GM20000 (cell line): ENCODE results near the gene ANAPC1.
"Not testable (repeated sequence)": the region's sequence is repeated elsewhere in the genome, so short reads cannot be mapped to it uniquely, and the experiment has no call there.

Source experiments
- DNase-seq: peaks from one replicate; pipeline ENCODE4 v3.0.0; 2012; ENCODE audit warnings: low spot score

ANAPC1 gene

DNA sequence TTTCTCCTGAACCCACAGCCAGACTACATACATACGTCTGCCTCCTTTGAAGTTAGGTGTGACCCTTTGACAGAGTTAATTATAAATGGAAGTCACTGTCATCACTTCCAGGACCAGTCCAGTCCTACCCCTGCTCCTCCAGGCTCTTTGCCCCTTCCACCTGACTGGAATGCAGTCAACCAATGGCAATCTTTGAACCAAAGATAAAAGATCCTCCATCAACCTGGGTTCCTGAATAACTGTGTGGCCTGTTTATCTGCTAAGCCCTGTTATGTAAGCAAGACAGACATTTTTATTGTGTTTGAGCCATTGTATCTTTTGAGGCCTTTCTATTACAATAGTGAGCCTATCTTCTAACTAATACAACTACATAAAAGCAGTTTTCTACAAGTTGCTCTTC is 45.0 kb downstream of the ANAPC1 start:
- not testable (repeated sequence) for DNase-seq

DNA sequence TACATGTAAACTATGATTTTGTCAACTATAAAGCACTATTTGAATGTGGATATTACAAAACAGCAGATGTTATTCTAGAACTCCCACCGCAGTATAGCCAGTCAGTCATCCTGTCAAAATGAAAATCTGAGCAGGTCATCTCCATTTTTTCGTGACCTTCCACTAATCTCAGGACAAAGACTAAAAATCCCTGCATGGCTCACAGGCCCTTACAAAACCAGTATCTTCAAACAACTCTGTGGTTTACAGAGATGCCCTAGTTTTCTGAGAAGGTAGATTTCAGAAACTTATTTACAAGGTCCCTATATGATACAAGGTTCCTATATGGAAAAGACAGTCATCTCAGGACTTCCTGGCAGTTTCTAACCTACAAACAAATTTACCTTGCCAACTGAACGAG is 49.8 kb downstream of the ANAPC1 start:
- DNase-seq = not testable (repeated sequence)

DNA sequence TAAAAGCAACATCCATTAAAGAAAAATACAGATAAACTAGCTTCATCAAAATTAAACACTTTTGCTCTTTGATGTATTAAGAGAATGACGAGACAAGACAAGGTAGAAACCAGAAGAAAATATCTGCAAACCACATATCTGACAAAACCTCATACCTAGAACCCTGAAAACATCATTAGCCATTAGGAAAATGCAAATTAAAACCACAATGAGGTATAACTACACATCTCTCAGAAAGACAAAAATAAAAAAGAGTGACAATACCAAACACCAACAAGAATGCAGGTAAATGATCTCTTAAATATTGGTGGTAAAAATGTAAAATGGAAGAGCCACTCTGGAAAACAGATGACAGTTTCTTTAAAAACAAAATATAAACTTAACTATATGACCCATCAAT is 53.5 kb downstream of the ANAPC1 start:
- DNase-seq = not testable (repeated sequence)

DNA sequence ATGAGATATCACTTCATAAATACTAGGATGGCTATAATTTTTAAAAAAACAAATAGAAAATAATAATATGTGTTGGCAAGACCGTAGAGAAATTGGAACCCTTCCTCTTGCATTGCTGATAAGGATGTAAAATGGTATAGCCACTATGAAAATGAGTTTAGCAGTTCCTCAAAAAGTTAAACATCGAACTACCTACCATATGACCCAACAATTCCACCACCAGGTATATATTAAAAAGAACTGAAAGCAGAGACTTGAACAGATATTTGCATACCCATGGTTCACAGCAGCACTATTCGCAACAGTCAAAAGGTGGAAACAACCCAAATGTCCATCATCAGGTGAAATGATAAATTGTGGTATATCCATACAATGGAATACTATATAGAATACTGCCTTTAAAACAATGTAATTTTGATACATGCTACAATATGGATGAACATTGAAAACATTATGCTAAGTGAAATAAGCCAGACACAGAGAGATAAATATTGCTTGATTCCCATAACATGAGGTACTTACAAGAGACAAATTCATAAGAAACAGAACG is 55.7 kb downstream of the ANAPC1 start:
- DNase-seq = not testable (repeated sequence)

DNA sequence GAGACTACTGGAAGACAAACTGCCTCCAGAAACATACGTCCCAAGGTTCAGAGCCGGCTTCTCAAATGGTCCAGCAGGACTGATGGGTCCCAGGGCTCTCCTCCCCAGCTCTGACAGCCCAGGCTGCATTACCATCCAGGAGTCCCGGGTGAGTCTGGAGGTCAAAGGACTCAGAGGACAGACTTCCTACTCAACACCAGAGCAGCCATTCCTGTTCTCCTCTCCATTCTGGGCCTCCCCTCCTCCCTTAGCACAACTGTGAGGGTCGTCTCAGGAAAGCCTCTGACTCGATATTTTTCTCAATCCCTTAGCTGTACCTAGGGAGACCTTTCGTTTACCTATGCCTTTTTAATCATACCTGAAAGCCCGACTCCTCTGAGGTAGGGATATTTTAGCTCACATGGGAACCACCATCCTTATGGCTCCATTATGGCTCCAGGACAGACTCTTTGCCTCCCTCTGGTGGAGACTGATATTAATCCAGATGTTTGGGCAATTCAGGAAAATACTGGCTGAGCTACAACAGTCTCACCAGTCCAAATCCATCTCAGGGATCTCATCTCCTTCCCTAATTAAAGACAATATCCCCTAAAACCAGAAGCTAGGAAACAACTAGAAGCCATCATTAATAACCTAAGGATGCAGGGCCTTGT is 70.9 kb downstream of the ANAPC1 start:
- not testable (repeated sequence) for DNase-seq

DNA sequence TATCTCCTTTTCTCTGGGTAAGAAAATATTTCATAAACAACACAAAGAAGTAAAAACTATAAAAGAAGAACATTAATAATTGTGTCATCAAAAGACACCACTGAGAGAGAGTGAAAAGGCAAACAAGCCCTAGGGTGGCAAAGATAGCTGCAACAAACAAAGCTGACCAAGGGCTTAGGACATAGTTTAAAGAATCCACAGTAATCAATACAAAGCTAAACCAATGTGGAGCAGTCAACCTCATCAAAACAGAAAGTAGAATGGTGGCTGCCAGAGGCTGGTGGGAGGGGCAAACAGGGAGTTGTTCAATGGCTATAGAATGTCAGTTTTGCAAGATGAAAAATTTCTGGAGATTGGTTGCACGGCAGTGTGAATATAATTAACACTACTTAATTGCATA is 93.4 kb downstream of the ANAPC1 start:
- not testable (repeated sequence) for DNase-seq

DNA sequence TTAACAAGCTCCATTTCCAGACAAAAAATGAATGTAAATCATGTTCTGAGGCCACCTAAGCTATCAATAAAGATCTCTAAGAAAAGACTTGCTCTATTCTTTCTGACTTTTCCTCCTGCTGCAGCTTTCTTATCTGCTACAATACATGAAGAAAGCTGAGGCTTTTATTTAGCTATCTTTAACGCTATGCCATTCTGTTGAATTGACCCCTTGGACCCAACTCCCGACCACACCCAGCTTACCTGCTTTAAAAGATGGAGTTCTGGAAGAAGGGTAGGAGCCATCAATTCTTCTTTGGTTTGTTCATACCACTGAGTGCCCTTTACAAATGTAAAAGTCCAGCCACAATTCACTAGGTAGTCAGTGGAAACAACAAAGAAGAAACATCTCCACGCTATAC is 99.9 kb downstream of the ANAPC1 start:
- DNase-seq = not testable (repeated sequence)

DNA sequence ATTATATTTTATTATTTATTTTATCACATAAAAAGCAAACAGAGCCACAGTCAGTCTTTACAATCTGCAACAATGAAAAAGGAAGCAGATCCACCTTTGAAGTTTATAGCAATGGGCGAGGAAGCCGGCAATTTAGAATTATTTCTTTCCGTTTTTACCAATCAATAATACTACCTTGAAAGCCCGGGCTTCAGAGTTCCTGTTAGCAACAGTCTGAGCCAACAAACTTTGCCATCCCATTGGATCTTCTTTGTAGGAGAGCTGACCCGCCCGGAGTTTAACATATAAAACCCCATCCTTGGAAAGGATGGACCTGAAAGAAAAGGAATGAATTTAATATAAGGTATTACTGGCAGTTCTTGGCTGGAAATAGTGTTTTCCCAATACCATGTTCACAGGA is 101.8 kb downstream of the ANAPC1 start:
- DNase-seq = not testable (repeated sequence)

DNA sequence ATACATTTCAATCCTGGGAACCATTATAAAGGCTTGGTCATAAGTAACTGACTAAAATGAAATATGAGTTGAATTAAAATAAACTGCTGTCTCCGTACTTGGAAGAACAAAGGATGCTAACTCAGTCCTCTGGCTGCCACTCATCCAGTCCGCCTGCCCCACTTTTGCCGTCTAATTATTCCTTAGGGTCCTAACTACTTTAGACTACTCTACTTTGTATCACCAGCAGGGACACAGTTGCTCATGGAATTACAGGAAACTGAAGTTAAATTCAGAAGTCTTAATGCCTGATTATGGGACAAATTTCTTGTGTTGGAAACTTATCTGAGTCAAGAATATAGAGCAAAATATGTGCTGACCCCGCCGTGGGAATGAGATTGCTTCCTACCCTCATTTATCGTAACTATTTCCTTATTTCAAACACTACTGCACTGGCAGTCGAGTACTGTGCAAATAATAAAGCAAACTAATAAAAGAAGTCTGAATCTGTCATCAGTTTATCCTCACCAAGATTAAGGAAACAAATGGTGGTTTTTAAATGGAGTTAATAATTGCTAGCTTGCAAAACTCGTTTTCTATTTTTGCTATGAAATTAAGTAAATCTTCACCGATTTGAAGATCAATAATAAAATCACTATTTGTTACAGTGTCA is 102.4 kb downstream of the ANAPC1 start:
- not testable (repeated sequence) for DNase-seq

DNA sequence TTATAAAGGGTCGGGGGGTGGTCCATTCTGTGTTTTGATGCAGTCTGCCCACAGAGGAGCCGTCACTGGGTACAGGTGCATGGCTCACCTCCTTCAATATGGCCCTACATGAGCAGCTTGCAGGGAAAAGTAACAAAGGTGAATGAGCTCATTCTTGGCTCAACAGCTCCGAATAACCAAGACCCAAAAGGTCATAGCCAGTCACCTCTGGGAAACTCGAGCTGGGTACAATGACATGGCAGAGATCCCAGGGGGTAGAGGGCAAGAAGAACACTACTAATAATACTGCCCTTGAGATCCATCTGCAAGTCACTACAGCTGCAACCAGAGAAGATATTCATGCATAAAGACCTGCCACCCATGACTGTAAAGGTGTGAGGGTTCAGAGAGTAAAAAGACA is 106.8 kb downstream of the ANAPC1 start:
- DNase-seq = not testable (repeated sequence)

DNA sequence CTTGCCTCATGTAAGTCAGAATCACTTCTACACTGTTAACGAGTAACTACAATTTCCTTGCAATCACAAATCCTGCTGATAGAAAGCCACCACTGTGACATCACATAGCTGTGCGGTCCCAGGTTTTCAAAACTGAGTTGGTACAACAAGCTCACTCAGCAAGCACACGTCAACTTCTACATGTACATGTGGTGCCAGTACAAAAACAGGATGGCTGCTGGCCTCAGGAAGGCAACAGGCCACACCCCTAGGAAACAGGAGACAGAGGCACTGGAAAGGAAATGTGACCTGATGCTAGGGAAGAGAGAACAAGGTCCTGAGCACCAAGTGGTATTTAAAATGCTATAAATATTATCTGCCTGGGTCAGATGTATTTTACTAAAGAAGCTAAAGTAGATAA is 107.7 kb downstream of the ANAPC1 start:
- not testable (repeated sequence) for DNase-seq

DNA sequence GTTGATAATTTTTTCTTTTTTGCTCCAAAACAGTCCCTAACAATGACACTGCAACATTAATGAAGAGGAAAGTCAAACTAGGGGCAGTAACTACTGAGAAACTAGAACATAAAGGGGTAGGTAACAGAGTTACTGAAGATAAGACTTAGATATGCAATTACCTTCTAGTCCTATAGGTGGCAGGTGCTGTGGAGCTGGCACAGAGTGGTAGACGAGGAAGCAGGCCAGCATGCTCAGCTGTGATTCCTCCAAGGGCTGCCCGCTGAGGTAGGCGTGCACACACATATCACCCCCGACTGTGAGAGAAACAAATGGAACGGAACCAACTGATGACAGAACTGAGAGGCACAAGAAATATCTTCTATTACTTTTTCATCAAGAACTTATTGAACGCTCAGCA is 111.8 kb downstream of the ANAPC1 start:
- DNase-seq = not testable (repeated sequence)

DNA sequence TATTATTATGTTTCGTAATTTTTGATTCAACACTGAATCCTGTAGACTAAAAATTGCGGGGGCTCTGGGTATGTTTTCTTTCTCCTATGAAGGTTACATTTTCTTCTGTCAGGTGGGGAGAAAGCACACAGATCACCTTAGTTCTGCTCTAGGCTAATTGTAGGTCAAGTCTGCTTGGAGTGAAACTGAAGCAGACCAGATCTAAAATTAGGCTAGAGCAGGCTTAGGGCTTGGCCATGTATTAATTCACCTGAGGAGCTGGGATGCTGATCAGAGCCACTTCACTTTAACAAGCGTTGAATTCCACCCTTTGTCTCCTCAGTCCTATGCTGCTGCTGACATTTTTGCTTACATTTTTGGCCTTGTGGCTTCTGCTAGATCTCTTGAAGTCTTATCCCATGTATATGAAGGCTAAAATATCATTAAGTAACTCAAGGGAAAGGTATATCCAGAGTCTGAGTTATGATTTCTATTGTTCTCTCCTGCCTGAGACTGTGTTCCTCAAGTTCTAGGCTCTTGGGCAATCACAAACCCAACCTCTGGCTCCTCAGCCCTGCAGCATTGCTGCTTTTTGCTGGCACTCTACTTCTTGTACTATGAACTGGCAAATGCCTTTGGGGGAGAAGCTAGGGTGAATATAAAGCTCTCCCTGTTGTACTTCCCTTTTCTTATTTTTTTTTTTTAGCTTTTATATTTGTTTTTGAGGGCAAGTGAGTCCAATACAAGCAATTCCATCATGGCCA is 112.9 kb downstream of the ANAPC1 start:
- DNase-seq = not testable (repeated sequence)

DNA sequence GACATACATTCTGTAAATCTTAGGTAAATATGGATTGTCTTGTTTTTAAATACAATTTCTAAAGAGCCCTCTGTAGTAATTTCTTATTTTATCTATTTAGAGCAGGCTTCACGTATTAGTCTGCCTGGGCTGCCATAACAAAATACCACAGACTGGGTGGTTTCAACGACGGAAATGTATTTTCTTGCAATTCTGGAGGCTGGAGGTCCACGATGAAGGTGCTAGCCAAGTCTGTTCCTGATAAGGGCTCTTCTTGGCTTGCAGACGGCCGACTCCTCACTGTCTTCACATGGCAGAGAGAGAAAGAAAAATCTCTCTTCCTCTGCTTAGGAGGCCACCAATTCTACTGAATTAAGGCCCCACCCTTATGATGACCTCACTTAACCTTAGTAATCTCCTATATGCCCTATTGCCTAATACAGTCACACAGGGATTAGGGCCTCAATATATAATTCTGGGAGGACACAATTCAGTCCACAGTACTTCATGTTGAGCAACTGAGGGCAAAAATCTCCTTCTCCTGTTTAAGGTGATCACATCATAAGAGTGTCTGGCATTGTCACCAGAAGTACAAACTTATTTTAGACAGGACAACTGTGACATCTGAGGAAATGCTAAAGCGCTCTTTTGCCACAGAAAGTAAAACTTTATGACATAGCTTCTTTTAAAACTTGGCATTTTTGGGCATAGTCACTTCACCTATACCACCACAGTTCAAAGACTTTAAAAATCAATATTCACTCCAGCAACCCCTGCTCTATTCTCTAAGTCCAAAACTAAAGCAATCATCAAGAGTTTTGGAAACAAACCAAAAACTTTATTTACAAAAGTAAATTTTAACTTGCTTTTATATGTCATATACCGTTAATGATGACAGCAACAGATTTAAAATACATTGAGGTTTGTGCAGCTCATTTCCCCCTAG is 115.5 kb downstream of the ANAPC1 start:
- not testable (repeated sequence) for DNase-seq

DNA sequence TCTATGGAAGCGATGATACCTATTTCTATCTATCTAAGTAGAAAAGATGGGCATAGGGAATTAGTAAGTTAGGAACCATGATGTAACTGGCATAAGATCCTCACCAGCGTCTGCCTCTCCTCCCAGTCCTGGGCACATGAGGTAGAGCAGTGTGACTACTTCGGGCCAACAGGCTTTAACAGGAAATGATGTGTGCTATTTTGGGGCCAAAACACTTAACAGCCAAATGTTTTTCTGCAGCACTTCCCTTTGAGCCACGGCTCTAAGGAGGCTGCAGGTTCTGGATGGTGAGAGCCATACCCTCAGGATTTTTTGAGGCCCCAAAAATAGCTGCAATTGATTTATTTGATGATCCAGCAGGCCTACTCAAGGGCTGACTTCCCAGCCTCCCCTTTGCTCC is 116.9 kb downstream of the ANAPC1 start:
- DNase-seq = not testable (repeated sequence)

DNA sequence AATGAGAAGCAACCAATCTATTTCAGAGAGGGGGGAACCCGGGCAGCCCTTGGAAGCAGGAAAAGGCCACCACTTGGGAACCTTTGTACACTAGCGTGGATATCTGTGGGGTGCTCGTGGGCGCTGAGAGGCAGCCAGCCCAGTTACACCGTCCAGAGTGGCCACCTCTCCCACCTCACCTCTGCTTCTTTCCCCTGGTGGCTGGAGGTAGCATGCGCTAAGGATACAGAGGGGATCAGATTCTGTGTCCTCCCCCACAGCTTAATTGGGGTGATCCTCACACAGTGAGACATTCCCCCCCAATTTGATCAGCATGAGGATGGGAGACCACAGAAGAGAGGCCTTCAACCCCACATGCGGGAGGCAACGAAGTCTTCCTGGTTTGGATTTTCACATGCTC is 117.7 kb downstream of the ANAPC1 start:
- DNase-seq = not testable (repeated sequence)

DNA sequence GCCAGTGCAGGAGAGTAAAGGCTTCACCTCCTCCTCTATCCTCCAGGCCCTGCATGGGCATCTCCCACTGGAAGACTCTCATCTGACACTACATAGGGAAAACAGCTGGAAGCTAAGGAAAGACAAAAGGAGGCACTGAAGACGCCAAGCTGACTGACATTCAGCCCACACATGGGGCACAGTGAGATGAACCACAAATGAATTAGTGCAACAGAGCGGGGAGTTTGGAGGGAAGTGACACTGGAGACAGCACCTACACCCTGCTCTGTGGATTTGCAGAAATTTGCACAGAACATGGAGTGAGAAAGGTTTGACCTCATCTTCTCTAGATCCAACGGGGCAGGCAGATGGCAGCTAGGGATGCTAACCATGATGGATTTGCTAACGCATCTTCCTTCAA is 119.8 kb downstream of the ANAPC1 start:
- DNase-seq = not testable (repeated sequence)

DNA sequence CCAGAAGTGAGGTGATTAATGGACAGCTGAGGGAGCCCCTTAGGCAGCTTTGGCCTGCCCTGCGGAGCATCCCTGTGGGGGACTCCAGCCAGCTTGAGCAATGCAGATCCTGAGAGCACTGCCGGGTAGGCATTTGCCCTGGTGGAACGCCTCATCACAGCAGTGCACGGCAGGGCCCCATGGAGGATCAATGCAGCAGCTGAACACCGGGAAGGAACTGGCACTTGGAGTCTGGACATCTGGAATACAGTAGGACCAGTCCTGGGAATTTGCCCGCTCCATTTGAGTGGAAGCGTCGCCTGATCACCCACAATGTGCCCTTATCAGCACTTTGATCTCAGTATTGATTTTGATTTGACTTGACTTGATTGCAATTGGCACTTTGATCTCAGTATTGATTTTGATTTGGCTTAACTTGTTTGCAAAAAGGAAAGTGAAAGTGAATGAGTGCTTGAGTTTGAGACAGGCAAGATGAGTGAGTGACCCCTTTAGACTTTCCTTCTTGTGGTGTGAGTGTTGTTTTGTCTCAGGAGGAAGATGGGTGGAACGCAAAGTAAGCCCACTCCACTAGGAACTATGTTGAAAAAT is 123.2 kb downstream of the ANAPC1 start:
- DNase-seq = not testable (repeated sequence)

DNA sequence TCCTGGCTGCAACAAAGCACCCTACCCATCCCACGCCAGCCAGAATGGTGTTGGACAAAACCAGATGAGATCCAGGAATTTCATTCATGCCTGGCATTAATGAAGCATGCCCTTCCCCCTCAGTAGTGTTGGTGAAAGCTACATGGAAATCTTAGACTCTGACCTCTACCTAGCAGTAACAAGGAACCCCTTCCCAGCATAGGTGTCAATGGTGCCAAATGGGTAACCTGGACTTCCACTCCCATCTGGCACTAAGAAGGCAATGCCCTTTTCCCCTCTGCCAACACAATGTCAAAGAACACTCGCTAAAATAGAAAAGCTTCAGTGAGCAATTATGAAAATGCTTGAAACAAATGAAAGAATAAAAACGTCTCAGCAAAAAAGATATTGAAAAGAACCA is 131.5 kb downstream of the ANAPC1 start:
- DNase-seq = not testable (repeated sequence)

DNA sequence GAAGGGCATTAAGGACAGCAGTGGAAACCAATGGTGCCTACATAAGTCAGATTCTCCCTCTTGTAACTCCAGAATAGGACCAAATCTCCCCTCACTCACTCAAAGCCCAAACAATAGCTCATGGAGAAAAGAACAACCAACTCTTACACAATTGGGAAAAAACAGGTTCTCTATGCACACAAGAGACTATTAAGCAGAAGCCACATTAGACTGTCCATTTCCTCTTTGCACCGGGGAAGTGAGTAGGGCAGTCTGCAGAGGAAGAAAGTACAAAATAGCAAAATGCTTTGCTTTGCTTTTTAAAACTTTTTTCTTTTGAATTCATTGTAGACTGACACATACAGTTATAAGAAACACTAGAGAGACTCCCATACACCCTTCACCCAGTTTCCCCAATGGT is 133.4 kb downstream of the ANAPC1 start:
- not testable (repeated sequence) for DNase-seq

DNA sequence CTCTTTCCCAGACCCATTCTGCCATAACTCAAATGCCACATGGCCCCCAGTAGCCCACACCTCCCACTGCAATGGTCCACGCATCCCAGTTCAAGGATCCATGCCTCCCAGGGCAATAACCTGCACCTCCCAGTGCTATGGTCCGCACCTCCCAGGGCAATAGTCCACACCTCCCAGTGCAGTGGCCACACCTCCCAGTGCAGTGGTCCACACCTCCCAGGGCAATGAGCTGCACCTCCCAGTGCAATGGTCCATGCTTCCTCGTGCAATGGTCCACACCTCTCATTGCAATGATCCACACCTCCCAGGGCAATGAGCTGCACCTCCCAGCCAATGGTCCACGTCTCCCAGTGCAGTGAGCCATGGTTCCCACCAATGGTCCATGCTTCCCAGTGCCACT is 135.6 kb downstream of the ANAPC1 start:
- not testable (repeated sequence) for DNase-seq
